Effector memory CD4-positive, alpha-beta T cell (primary cell): ENCODE measurements around the gene SERPINH1.

ENCODE experiments used
- DNase-seq, 3 donors: peaks; one replicate each; pipeline ENCODE4 v3.0.0-alpha.2; 2020
- H3K27ac ChIP-seq: 2 replicates; pipeline ENCODE4 v1.7.0; 2013; ENCODE audit warnings: mild to moderate bottlenecking, low read length, moderate library complexity; ENCODE audit not compliant: insufficient read depth, poor library complexity, severe bottlenecking
- H3K27me3 ChIP-seq: replicated peaks from 2 replicates; pipeline ENCODE4 v1.7.0; 2013; ENCODE audit warnings: mild to moderate bottlenecking, low read length; ENCODE audit not compliant: insufficient read depth, control insufficient read depth, poor library complexity, severe bottlenecking
- H3K36me3 ChIP-seq: 2 replicates; pipeline ENCODE4 v1.7.0; 2013; ENCODE audit warnings: mild to moderate bottlenecking, low read length, moderate library complexity; ENCODE audit not compliant: control insufficient read depth, insufficient read depth
- H3K4me1 ChIP-seq: 2 replicates; pipeline ENCODE4 v1.7.0; 2013; ENCODE audit warnings: low read length, mild to moderate bottlenecking; ENCODE audit not compliant: control insufficient read depth, insufficient read depth, poor library complexity, severe bottlenecking
- H3K4me3 ChIP-seq: 2 replicates; pipeline ENCODE4 v1.7.0; 2013; ENCODE audit warnings: low read length, low read depth, mild to moderate bottlenecking; ENCODE audit not compliant: insufficient read depth, poor library complexity, severe bottlenecking
- H3K9me3 ChIP-seq: 2 replicates; pipeline ENCODE4 v1.7.0; 2013; ENCODE audit warnings: mild to moderate bottlenecking, low read length, moderate library complexity; ENCODE audit not compliant: control insufficient read depth

The SERPINH1 gene

GRCh38 chr11:75554258-75555022 is 7.6 kb upstream of the SERPINH1 start:
- H3K36me3 ChIP-seq: no peaks in the 10 kb centered on the region
- H3K4me1 ChIP-seq: no peaks in the 10 kb centered on the region
- no peaks in the 10 kb centered on the region for H3K9me3 ChIP-seq
- no peak for DNase-seq
- H3K27ac ChIP-seq: no peak overlapping the region
- no peak overlapping the region for H3K4me3 ChIP-seq
- H3K27me3 ChIP-seq: no peaks in the 10 kb centered on the region

GRCh38 chr11:75555079-75555811 is 6.8 kb upstream of the SERPINH1 start:
- Histone ChIP-seq H3K36me3 (no peaks in the 10 kb centered on the region), H3K27ac (no peak overlapping the region), H3K9me3 (no peaks in the 10 kb centered on the region), H3K4me3 (no peak overlapping the region), H3K4me1 (no peaks in the 10 kb centered on the region), H3K27me3 (no peaks in the 10 kb centered on the region)
- no peak for DNase-seq

GRCh38 chr11:75556275-75556674 is 5.8 kb upstream of the SERPINH1 start:
- H3K27me3 ChIP-seq: no peaks in the 10 kb centered on the region
- H3K36me3 ChIP-seq: no peaks in the 10 kb centered on the region
- H3K27ac ChIP-seq: no peak overlapping the region
- H3K4me1 ChIP-seq: peaks cover under 1% of the 10 kb centered on the region
- H3K4me3 ChIP-seq: no peak overlapping the region
- H3K9me3 ChIP-seq: no peaks in the 10 kb centered on the region
- DNase-seq: no peak

GRCh38 chr11:75557666-75558494 is 4.2 kb upstream of the SERPINH1 start:
- H3K27me3 ChIP-seq: no peaks in the 10 kb centered on the region
- H3K36me3 ChIP-seq: no peaks in the 10 kb centered on the region
- peaks cover 9% of the 10 kb centered on the region for H3K4me1 ChIP-seq
- DNase-seq: no peak
- no peaks in the 10 kb centered on the region for H3K9me3 ChIP-seq
- H3K27ac ChIP-seq: no peak overlapping the region
- no peak overlapping the region for H3K4me3 ChIP-seq

- H3K9me3 ChIP-seq: no peaks in the 10 kb centered on the region
- H3K4me3 ChIP-seq: no peak overlapping the region
- no peaks in the 10 kb centered on the region for H3K36me3 ChIP-seq
- DNase-seq: no peak
- no peaks in the 10 kb centered on the region for H3K27me3 ChIP-seq
- H3K4me1 ChIP-seq: peaks cover 19% of the 10 kb centered on the region
- H3K27ac ChIP-seq: no peak overlapping the region
Measured at GRCh38 chr11:75558939-75559843, 2.9 kb upstream of the SERPINH1 start.

- no peaks in the 10 kb centered on the region for H3K36me3 ChIP-seq
- no peak overlapping the region for H3K4me3 ChIP-seq
- no peak overlapping the region for H3K27ac ChIP-seq
- no peaks in the 10 kb centered on the region for H3K27me3 ChIP-seq
- H3K9me3 ChIP-seq: no peaks in the 10 kb centered on the region
- peaks cover 19% of the 10 kb centered on the region for H3K4me1 ChIP-seq
- no peak for DNase-seq
Measured at GRCh38 chr11:75560644-75561043, 1.4 kb upstream of the SERPINH1 start.

- Histone ChIP-seq H3K36me3 (no peaks in the 10 kb centered on the region), H3K9me3 (no peaks in the 10 kb centered on the region), H3K27ac (peak overlapping the region; percentile 61), H3K27me3 (no peaks in the 10 kb centered on the region), H3K4me3 (peak overlapping the region; percentile 88), H3K4me1 (peaks cover 19% of the 10 kb centered on the region)
- no peak for DNase-seq
Measured at GRCh38 chr11:75561426-75562047, 516 bp upstream of the SERPINH1 start.

GRCh38 chr11:75562836-75563484 is 907 bp downstream of the SERPINH1 start:
- no peaks in the 10 kb centered on the region for H3K9me3 ChIP-seq
- no peaks in the 10 kb centered on the region for H3K27me3 ChIP-seq
- peaks cover 3% of the 10 kb centered on the region for H3K36me3 ChIP-seq
- peaks cover 19% of the 10 kb centered on the region for H3K4me1 ChIP-seq
- DNase-seq: no peak
- peak overlapping the region; percentile 61 for H3K27ac ChIP-seq
- peak overlapping the region; percentile 88 for H3K4me3 ChIP-seq
